Middle frontal gyrus (tissue), 1 donor: ENCODE data around the gene NCK2.

Source experiments
- DNase-seq: peaks from one replicate; pipeline ENCODE4 v3.0.0-alpha.2; 2015; ENCODE audit warnings: low spot score; ENCODE audit errors: extremely low spot score

Gene NCK2

DNA sequence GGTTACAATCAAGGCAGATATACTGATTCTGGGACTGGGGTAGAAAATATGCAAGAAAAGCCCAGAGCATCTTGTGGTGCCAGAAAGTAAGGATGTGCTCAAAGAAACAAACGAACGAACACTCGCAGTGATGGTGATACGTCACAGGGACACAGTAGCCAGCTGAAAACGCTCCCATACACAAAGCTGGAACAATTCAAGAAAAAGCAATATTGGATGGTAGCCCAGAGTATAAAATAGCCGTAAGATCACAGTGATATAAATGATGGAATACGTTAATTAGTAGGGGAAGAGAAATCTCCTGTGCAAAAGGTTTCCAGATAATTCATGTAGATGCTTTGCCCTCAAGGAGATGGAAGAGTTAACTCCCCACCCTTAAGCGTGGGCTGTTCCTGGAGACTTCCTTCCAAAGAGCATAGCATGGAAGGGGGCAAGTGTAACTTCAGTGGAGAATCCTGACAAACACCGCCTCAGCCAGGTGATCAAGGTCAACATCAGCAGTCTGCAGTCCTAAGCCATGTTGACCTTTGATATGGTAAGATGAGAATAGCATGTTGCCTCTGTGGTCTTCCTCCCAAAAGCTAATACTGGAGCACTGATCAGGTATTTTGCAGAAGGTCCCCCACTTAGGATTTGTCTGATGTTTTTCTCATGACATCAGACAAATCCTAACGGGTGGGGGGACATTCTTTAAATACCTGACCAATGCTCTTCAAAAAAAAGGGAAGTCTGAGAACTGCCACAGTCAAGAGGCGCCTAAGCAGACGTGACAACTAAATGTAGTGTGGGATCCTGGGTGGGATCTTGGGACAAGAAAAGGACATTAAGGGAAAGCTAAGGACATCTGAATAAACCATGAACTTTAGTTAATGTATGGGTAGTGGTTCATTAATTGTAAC lies 99.0 kb downstream of the NCK2 start:
- no peak for DNase-seq

DNA sequence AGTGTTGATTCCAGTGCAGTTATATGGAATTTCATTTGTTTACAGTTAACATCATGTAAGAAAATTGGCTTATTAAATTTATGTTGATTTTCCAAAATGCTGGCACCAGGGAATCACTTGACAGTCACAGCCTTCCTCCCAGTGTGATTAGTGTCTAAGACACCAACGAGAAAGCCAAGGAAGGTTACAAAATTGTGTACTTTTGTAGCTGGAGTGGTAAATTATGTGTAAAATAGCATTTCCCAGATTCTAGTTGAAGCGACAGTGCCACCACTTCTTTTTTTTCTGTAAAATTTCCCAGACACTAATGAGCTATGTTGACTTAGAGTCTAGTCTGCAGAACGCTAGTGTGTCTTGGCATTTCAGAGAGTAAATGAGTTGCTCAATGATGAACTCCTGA lies 101.3 kb downstream of the NCK2 start:
- no peak for DNase-seq

DNA sequence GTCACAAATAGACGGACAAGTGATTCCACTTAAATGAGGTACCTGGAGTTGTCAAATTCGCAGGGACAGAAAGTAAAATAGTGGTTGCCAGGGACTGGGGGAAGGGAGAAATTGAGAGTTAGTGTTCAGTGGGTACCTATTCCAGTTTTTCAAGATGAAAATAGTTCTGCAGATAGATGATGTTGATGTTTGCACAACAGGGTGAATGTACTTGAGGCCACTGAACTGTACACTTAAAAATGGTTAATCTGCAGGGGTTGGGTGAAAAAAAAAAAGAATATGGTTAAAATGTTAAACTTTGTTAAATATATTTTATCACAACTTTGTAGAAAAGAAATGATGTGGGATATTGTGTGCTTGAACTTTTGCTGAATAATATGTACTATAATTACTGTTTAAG lies 102.3 kb downstream of the NCK2 start:
- DNase-seq, result no peak

DNA sequence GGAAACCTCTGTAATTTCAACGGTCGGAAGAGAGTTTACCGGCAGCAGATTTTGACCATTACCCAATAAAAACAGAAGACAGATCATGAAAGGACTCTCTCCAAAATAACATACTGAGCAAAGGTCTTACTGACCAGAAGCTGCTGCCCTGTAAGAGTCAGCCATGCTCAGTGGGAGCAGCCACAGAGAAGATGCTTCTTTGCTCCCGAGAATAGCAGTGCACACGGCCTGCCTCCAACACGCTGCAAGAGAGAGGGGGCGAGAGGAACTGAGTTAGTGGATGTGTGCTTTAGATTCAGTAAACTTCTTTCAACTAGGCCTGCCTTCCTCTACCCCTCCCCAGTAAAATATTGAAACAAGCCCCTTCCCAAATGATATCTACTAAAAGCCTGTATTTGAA lies 103.7 kb downstream of the NCK2 start:
- DNase-seq, result no peak

DNA sequence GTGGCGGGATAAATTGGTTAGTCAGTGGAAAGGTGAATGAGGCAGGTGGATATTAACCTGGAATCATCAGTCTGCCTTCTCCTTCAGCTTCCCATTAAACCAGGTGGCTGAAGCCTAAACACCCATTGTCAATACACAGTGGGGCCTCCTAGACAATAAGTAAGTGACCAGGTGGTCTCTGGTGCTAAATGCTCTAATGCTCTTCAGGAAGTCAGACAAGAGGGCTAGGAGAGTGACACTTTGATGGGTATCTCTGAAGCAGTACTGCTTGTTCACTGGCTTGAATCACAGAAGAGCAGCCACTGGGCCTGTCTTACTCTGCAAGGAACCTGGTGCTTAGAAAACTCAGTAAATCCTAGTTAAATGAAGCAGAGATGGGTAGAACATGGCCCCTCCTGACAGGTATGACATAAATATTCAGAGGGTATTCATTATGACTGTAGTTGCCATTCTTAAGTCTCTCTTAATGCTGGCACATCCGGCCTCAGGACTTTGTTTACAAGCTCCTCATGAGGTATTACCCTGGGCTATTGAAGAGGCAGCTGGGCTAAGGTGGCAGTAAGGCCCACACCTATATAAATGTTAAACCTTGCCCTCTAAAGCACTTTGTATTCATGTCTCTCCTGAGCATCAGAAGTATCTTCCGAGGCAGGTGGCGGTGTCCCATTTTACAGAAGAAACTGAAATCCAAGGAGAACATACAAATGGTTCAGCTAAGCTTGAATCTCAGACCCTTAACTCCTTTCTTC lies 104.9 kb downstream of the NCK2 start:
- no peak for DNase-seq

DNA sequence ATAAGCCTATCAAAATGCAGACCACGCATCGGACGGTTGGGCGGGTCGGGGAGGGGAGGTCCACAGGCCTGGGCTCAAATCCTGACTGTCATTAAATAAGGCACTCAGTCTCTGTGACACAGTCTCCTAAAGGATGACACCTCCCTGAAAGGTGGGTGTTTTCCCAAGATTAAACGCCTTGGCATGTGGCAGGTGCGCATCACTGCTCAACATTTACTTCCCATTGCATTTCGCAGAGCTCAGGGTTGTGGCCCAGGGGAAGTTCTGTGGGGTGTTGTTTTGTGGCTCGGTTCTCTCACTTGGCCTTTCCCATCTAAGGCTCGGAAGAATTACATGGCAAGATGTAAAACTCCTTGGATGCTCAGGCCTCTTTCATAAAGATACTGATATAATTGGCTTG lies 107.4 kb downstream of the NCK2 start:
- DNase-seq, result no peak

DNA sequence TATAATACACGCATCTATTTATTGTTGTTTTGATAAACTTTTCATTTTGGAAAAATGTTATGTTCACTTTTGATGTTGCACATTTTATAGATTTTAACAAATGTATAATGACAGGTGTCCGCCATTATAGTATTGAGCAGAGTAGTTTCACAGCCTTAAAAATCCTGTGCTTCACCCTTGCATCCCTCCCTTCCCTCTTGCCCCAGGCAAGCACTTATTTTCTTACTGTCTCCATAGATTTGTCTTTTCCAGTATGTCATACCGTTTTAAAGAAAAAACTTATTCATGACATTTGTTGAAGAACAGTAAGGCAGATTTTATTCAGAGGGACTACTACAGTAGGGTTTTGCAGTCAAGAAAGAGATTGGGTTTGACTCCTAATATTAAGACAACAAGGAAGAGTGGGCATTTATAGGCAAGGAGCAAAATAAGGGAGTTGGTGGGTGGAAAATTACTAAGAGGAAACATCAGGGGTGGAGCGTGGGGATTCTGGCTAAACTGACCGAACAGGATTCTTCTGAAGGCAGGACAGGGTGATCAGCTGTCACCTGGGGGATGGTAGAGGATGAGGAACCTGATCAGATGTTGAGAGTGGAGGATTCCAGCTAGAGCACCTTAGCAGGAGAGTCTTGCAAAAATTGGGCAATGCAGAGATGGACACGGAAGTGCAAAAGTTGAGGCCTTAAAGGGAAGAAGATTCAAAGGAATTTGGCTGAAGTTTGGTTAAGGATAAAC lies 108.8 kb downstream of the NCK2 start:
- no peak for DNase-seq

DNA sequence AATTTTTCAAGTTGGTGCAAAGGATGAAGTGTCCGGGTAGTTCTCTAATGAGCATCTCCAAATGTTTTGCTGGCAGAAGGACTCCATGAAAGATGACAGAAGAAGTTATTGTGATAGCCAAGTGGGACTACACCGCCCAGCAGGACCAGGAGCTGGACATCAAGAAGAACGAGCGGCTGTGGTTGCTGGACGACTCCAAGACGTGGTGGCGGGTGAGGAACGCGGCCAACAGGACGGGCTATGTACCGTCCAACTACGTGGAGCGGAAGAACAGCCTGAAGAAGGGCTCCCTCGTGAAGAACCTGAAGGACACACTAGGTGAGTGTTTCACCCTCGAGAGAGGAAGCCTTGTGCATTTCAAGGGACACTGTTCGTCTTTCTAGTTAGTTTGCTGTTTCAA lies 110.3 kb downstream of the NCK2 start:
- DNase-seq, result no peak

DNA sequence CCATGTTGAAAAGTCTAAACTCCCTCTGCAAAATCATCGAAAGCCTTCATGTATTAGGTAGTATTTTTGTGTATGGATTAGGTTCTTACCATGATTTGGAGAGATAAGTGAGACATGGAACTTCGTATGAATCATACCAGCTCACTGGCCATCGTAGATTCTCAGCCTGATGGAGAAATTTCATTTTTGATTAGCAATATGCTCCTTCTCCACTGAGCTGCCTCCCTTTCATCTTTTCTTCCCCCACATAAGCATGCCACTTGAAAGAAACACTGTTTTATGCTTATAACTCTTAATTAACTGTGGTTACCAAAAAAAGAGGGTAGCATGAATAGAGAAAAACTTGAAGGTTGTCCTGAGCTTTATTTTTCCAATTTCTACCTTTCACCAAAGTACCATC lies 111.9 kb downstream of the NCK2 start:
- no peak for DNase-seq

DNA sequence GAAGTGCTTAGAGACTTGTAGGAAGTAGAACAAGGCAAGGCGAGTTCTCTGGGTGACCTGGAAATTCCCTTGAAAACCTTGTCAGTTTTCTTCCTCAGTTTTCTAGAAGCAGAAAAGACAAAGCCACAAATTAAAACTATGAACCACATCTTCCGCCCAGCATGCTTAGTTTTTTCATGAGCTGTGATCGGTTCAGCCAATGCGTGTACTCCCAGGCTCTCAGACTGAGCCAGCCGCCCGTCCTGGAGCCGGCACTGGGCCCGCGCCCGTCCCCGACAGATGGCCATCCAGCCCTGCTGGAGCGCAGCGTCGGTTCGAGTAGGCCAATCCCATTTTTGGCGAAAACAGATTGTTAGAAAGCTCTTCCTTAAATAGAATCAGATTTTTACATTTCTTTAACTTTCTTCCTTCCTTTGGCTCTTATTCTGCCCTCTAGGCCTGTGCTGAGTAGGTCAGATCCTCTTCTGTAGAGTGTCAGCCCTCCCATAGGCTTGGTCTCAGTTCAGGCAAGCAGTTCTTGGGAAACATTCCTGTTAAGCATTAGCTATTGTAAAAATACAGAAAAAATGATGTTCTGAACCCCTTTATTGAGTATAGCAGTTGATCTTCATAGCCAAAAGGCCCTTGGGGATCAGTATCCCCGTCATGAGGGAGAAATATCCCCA lies 112.5 kb downstream of the NCK2 start:
- DNase-seq, result peak; percentile 27

DNA sequence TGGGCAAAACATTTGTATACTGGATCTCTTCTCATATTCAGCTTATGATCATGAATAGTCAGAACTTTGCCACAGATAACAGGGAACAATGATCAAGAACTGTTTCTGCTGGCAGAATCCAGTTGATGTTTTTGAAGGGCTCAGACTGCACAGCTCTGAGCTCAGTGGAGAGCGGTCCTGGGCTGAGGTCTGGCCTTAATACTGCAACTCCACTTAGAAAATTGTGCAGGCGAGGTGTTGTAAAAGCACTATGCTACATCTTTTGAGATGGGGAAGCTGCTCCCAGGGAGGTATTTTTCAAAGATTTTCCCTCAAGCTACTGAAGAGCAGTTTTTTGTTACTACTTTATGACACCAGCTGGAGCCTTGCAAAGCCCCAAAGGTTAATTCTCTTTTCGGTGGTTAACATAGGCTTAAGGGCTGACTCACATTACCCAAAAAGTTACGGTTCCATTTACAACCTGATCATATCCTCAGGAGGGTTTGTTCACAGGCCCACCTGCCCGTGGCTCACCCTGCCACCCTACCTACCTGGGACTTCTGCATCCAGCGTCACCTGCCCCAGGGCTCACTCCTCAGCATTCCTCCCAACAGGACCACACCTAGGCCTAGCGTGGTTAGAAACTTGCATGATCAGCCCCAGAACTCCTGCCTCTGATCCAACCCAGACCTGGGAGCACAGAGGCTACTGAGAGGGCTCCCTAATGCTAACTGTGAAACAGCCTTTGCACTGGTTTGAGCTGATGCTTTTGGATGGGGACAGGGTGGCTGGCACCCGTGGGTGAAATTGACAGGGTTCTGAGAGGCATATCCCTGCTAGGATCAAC lies 114.4 kb downstream of the NCK2 start:
- no peak for DNase-seq

DNA sequence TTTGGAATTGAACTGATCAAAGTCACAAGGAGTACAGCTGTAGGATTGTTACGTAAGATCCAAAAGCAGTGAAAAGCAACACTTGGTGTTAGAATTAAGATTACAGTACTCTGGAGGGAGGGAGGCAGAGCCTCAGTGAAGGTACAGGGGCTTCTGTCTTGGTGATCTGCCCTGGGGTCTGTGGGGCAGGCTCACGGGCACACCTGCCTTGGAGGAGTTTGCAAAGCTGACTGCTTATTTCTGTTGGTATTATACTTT lies 114.9 kb downstream of the NCK2 start:
- DNase-seq, result no peak

DNA sequence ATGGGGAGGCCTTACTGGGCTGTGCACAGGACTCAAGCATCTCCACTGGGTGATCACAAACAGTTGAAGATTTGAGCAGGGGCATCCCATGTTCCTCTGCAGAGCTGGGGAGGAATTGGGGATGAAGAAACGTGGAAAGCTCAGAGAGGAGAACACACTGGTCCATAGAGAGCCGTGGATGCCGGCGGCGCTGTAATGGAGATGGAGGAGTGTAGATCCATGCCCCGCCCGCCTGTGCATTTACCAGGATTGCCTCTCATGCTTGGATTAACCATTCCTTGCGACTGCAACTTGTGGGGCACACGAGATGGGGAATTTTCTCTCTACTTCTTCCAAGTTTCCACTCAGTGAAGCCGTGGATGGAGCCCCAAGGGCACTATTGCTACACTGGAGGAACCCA lies 115.9 kb downstream of the NCK2 start:
- no peak for DNase-seq

DNA sequence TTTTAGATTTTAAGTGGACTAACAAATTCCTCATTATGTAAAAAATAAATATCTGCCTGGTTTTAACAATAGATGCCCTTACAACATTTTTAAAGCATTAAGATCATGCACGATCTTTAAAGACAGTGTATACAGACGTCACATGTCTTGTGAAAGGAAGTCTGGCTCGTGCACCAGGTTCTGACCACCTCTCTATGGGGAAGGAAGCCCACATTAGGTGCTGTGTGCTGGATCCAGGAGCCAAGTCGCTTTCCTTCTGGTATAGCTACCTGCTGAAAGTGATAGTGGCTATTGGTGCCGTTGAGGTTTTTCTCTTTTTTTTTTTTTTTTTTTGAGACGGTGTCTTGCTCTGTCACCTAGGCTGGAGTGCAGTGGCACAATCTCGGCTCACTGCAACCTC lies 116.5 kb downstream of the NCK2 start:
- no peak for DNase-seq

DNA sequence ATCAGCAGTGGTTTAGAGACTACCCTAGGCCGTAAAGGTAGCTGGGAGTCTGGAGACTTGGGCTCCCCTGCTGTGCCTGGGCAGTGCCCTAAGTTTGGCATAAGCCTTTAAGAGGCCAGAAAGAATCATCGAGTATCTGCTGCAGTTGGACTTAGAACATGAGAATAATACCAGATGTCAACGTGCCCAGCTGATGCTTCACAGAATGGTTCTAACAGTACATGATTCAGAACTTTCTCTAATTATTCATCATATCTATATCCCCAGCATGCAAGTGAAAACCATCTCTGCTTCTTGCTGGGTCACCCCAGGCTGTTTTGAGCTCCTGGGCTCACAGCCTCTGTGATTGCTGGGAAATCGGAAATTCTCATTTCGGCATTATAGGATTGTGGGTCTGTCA lies 118.1 kb downstream of the NCK2 start:
- no peak for DNase-seq

DNA sequence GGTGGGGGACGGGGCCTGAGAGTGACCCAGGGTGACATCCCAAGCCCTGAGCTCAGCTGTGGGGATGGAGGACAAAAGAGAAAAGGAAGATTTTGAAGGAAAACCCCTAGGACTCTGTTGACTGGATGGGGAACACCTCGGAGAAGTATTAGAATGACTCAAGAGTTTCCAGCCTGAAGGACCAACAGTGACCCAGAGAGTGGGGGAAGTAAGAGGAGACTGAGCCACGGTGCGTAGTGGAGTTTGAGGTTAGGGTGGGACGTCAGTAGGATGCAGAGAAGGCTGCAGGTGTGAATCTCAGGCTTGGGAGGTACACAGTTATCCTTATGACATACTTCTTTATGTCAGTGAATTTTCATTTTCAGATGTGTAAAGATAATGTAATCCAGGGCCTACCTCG lies 119.5 kb downstream of the NCK2 start:
- no peak for DNase-seq

DNA sequence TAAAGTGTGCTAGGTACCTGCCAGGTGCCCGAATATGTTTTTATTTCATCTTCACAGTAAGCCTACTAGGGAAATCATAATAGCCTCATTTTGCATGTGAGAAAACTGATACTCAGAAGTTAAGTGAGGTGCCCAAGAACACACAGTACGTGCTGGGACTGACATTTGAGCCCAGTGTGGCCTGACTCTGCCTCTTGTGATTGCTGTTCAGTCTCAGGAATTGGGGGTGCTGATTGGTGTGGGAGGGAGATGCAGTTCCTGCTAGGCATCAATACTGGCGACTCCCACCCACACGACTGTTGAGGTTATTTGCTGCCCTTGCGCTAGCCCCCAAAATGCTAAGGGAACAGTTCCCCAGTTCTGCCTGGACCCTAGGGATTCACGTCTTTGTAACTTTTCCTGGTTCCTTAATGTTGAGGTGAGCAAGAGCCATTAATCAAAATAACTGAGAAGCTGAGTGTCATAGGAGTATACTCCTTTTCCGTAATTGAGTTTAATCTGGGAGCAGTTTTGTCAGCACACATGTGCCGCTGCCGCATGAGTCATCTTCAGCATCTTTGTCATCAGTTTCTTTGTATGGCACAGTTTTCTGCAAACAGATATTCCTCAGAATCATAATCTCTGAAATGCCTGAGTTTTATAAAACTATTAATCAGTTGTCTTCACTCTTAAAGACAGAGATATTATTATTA lies 120.7 kb downstream of the NCK2 start:
- no peak for DNase-seq

DNA sequence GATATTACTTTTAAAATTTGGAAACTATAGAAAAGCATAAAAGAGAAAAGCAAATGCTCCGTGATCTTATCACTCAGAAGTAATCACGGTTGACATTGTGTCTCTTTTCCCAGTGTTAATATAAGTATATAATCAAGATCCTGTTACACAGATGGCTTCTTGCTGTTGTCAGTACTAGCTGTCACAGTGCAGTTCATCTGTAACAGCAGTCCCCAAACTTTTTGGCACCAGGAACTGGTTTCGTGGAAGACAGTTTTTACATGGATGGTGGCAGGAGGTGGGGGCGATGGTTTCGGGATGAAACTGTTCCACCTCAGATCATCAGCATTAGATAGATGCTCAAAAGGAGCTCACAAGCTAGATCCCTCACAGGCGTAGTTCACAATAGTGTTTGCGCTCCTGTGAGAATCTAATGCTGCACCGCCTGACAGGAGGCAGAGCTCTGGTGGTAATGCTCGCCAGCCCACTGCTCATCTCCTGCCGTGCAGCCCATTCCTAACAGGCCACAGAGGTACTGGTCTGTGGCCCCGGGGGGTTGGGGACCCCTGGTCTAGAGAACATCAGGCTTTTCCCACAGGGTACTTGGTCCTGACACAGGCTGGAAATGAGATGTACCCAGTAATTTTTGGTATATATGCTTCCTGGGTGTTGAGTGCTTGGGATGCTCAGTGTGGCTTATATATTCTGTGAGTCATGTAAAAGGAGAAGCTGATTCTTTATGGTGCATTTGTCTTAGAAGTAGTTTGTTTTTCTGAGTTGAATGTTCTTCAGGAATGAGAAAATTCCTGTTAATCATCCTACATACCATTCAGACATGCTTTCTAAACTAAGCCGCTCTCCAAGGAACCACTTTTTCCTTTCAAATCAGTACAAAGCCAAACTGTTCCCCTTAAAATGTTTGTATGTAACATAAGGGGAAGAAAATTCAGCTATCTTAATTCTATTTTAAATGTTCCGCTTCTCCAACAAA lies 121.8 kb downstream of the NCK2 start:
- DNase-seq, result no peak

DNA sequence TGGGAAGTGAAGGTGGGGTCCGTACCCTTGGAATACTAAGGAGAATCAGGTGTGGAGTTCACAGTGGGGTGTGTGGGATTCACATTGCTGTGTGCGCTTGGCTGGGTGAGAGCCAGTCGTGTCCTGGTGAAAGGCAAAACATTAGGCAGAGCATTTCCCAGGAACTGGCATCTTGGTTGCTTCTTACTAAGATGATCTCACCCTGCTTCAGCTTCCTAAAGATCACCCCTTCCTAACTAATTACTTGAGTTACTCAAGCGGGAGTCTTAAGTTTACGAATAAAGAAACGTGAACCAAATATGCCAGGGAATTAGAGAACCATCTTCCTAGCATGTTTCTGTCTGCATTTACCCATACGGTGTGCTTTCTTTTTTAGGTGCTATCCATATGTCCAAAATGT lies 122.9 kb downstream of the NCK2 start:
- DNase-seq, result no peak
